SU-DHL-6 (cell line): ENCODE measurements around the gene OGT.
"Not testable (repeated sequence)": the region's sequence is repeated elsewhere in the genome, so short reads cannot be mapped to it uniquely, and the experiment has no call there.

Experiments used
- EZH2phosphoT487 ChIP-seq: fragments of 200-600 bp; sonication (generic), shearing (Covaris generic); conservative IDR thresholded peaks from 2 replicates; pipeline ENCODE4 v1.6.1; 2018; ENCODE audit warnings: mild to moderate bottlenecking, antibody characterized with exemption, low read length, moderate library complexity, mixed read lengths
- TF ChIP-seq, protein P1 (sequence below): fragments of 200-600 bp; sonication (generic); IDR thresholded peaks from one replicate; pipeline ENCODE4 v1.5.1; 2017; ENCODE audit warnings: antibody characterized with exemption, mild to moderate bottlenecking, low read length, moderate library complexity; ENCODE audit not compliant: insufficient read depth, poor library complexity, severe bottlenecking

DNA sequence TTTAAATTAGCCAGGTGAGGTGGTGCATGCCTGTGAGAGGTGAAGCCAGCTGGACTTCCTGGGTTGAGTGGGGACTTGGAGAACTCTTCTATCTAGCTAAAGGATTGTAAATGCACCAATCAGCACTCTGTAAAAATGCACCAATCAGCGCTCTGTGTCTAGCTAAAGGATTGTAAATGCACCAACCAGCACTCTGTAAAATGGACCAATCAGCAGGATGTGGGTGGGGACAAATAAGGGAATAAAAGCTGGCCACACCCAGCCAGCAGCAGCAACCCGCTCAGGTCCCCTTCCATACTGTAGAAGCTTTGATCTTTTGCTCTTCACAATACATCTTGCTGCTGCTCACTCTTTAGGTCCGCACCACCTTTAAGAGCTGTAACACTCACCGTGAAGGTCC is 19.2 kb upstream of the OGT start:
- TF ChIP-seq, protein P1, sequence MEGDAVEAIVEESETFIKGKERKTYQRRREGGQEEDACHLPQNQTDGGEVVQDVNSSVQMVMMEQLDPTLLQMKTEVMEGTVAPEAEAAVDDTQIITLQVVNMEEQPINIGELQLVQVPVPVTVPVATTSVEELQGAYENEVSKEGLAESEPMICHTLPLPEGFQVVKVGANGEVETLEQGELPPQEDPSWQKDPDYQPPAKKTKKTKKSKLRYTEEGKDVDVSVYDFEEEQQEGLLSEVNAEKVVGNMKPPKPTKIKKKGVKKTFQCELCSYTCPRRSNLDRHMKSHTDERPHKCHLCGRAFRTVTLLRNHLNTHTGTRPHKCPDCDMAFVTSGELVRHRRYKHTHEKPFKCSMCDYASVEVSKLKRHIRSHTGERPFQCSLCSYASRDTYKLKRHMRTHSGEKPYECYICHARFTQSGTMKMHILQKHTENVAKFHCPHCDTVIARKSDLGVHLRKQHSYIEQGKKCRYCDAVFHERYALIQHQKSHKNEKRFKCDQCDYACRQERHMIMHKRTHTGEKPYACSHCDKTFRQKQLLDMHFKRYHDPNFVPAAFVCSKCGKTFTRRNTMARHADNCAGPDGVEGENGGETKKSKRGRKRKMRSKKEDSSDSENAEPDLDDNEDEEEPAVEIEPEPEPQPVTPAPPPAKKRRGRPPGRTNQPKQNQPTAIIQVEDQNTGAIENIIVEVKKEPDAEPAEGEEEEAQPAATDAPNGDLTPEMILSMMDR = not testable (repeated sequence)
- TF ChIP-seq EZH2phosphoT487 = not testable (repeated sequence)
